Mucosa of descending colon (tissue), 3 donors: ENCODE measurements around the gene RAB1B. TPM values are rescaled to one million over a fixed set of nuclear protein-coding genes. Genes with fewer than 3 reads are reported as not detected.

Experiments
- ATAC-seq: fragments of 200-7000 bp; cut with Tn5 transposase; one replicate; pipeline ENCODE4 v1.9.1; 2020; ENCODE audit warnings: mild to moderate bottlenecking, moderate library complexity
- DNase-seq, 3 donors: peaks; one replicate each; pipeline ENCODE4 v3.0.0-alpha.2; 2020
- H3K36me3 ChIP-seq: fragments of 200-600 bp; one replicate; pipeline ENCODE4 v1.8.0; 2021; ENCODE audit warnings: low read depth, mild to moderate bottlenecking
- H3K4me1 ChIP-seq: fragments of 200-600 bp; one replicate; pipeline ENCODE4 v1.8.0; 2021; ENCODE audit warnings: low read depth, mild to moderate bottlenecking
- H3K4me3 ChIP-seq: fragments of 200-600 bp; one replicate; pipeline ENCODE4 v1.8.0; 2021; ENCODE audit warnings: mild to moderate bottlenecking
- H3K9me3 ChIP-seq: fragments of 200-600 bp; one replicate; pipeline ENCODE4 v1.8.0; 2021; ENCODE audit warnings: mild to moderate bottlenecking
- CTCF ChIP-seq: fragments of 200-600 bp; IDR thresholded peaks from one replicate; pipeline ENCODE4 v1.8.0; 2022; ENCODE audit warnings: antibody characterized with exemption, mild to moderate bottlenecking
- intact Hi-C, 2 donors: fragments of 100-400 bp; cut with DNase I in 1 of 2; cut with micrococcal nuclease in 1 of 2; formaldehyde crosslinking; loops; one replicate each; pipeline versions ENCODE4 v1.11.0 to v1.11.1; 2022; cut with DNase I, micrococcal nuclease
- total RNA-seq, 3 donors: library from RNA; stranded (reverse); fragmentation: NEBNext Ultra II Directional in 2 of 3; extraction: Animal tissue kit (Norgen Biotek cat#: 25700) in 2 of 3; gene quantifications; one replicate each; pipeline versions ENCODE4 v1.2.1 to v1.2.4, GENCODE V29; 2021 to 2023
- donor health status: DM: no; HTN: no; CAD: no; lungs with moderate emphysema.
- donor health status: DM: no; HTN: no; CAD: no.
- donor health status: DM: no; HTN: yes; CAD: no.

The RAB1B gene
- total RNA-seq, 3 donors from 2014 or later: 154 to 210 (median 191) TPM

GRCh38 chr11:66283461-66284105 lies 15.1 kb downstream of the RAB1B start:
- H3K4me3 ChIP-seq: no peak overlapping the region
- H3K4me1 ChIP-seq: peaks cover 18% of the 10 kb centered on the region
- H3K9me3 ChIP-seq: no peaks in the 10 kb centered on the region
- DNase-seq (peak in 1 of 3 donors; percentile 30), ATAC-seq (no peak)
- TF ChIP-seq CTCF: no peak
- H3K36me3 ChIP-seq: no peaks in the 10 kb centered on the region
- intact Hi-C loops: no loop called here

DNA sequence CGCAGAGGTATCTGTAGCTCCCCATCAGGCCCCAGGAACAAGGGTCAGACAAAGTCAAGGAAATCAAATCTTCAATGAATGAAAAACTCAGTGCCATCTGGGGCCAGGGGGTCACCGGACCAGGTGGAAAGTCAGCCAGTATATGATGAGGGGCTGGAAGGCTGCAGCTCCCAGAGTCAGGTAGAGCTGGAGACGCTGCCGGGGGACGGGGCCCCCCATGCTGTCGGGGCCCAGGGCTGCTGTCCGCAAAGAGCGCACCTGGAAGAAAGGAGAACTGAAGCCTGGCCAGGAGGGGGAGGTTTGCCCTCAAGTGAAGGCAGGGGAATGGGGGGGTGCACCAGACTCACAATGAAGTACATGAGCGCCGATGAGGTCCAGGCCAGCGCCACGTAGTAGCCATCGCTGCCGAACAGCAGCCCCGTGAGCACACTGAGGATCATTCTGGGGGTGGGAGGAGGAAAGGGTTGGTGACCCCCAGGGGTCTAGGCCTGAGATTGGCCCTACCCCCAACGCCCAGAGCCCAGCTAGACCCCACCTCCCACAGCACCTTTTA lies 16.2 kb downstream of the RAB1B start:
- Histone ChIP-seq H3K9me3 (no peaks in the 10 kb centered on the region), H3K4me1 (peaks cover 21% of the 10 kb centered on the region), H3K4me3 (no peak overlapping the region), H3K36me3 (no peaks in the 10 kb centered on the region)
- no peak for ATAC-seq
- intact Hi-C loops: no loop called here
- no peak for TF ChIP-seq CTCF
- DNase-seq: peak in 1 of 3 donors; percentile 26

GRCh38 chr11:66285250-66285947 lies 17.0 kb downstream of the RAB1B start:
- peaks cover 27% of the 10 kb centered on the region for H3K4me1 ChIP-seq
- H3K4me3 ChIP-seq: no peak overlapping the region
- no peaks in the 10 kb centered on the region for H3K36me3 ChIP-seq
- DNase-seq: peak in 1 of 3 donors; percentile 14
- ATAC-seq: no peak
- intact Hi-C loops: no loop called here
- TF ChIP-seq CTCF: no peak
- H3K9me3 ChIP-seq: no peaks in the 10 kb centered on the region

GRCh38 chr11:66286699-66287098 lies 18.3 kb downstream of the RAB1B start:
- Histone ChIP-seq H3K4me3 (no peak overlapping the region), H3K9me3 (no peaks in the 10 kb centered on the region), H3K36me3 (no peaks in the 10 kb centered on the region), H3K4me1 (peaks cover 31% of the 10 kb centered on the region)
- ATAC-seq (no peak), DNase-seq (no peak)
- intact Hi-C loops: no loop called here
- no peak for TF ChIP-seq CTCF

- ATAC-seq (no peak), DNase-seq (no peak)
- H3K36me3 ChIP-seq: no peaks in the 10 kb centered on the region
- H3K4me1 ChIP-seq: peaks cover 36% of the 10 kb centered on the region
- H3K4me3 ChIP-seq: no peak overlapping the region
- TF ChIP-seq CTCF: no peak
- intact Hi-C loops: no loop called here
- H3K9me3 ChIP-seq: no peaks in the 10 kb centered on the region
These were observed 18.9 kb downstream of the RAB1B start for GRCh38 chr11:66287211-66287888.
